ENCODE measurements around the gene PPP1R3C.

DNA sequence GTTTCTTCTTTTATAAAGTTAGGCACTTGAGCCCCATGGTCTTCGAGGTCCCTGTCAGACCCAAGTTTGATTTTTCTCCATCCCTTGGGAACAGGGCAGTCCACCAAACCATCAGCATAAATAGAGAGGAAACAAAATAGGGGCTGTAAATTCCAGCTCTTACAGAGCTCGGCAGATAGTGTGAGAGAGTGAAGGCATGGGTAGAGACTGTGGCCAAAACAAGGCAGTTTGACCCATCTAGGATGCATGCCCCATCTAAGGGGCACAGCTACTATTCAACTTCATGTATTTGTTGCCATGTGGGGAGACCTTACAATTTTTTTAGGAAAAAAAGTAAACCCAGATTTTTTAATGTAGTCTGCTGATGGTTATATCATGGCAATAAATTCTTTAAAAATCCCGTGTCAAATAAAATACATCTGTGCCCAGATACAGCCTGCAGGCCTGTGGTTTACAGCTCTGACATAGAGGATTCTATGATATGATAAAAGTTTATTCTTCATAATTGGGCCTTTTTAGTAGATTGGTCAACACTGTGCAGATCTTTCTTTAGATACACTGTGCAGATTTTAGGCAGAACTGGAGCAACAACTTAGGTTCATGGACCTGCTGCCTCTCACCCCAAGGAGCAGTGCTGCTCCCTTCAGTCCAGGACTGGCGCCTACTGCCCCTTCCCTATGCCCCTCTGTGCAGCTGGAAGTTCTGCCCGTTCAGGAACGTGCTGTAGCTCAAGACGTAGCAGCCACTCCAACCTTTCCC, 5.3 kb downstream of the PPP1R3C start:
- TF ChIP-seq, protein P1, sequence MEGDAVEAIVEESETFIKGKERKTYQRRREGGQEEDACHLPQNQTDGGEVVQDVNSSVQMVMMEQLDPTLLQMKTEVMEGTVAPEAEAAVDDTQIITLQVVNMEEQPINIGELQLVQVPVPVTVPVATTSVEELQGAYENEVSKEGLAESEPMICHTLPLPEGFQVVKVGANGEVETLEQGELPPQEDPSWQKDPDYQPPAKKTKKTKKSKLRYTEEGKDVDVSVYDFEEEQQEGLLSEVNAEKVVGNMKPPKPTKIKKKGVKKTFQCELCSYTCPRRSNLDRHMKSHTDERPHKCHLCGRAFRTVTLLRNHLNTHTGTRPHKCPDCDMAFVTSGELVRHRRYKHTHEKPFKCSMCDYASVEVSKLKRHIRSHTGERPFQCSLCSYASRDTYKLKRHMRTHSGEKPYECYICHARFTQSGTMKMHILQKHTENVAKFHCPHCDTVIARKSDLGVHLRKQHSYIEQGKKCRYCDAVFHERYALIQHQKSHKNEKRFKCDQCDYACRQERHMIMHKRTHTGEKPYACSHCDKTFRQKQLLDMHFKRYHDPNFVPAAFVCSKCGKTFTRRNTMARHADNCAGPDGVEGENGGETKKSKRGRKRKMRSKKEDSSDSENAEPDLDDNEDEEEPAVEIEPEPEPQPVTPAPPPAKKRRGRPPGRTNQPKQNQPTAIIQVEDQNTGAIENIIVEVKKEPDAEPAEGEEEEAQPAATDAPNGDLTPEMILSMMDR (IDR thresholded peaks at IDR 0.05; ENCODE audit: poor library complexity, severe bottlenecking), result no peak
- TF ChIP-seq TAF1 (IDR thresholded peaks at IDR 0.05; ENCODE audit: low read depth) (no peak), RAD21 (conservative IDR thresholded peaks at IDR 0.05) (no peak)
